HL-60/S4 (cell line): ENCODE measurements around the gene ATG9A.

Experiments used
- in situ Hi-C: fragments of 300-500 bp; cut with MboI; formaldehyde crosslinking; loops from 2 replicates; pipeline ENCODE4 v1.14.3; 2022; ENCODE audit warnings: low sequenced_read_pairs

ATG9A gene

GRCh38 chr2:219252900-219253752, 23.7 kb upstream of the ATG9A start, which contains the start of gene TUBA4B:
TSS of gene TUBA4B (plus strand) at chr2:219253243. CDS start at chr2:219253408, 165 bp downstream.
- in situ Hi-C loops, result no loop called here

- in situ Hi-C loops, result no loop called here
Observed at GRCh38 chr2:219252570-219252899, 23.1 kb upstream of the ATG9A start.

DNA sequence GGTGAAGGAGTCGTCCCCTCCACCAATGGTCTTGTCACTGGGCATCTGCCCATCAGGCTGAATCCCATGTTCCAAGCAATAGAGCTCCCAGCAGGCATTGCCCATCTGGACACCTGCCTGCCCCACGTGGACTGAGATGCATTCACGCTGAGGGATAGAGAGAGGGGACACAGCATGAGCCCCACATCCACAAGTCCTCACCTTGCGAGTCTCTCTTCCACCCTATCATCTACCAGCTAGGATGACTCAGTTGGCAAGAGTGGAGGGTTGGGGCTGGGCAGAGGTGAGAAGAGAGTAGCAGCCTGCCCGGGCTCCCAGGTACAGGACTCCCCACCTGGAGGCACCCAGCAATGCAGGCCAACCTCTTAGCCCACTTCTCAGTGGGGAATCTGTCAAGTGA, 22.6 kb upstream of the ATG9A start:
- in situ Hi-C loops, result no loop called here

DNA sequence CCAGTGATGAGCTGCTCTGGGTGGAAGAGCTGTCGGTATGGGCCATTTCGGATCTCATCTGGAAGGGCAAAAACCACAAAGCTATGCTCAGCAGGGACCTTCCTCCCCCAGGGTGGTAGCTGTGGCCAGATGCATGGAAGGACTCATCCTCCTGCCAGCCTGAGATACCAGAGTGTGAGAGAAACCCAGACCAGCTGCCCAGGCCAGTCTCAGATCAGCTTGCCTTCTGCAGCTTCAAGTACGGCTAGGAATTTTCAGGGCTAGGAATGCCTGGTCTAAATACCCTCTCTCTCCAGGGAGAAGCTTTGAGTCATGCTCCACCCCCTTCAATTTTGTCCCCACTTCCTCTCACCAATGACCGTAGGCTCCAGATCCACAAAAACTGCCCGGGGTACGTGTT, 22.2 kb upstream of the ATG9A start:
- in situ Hi-C loops, result no loop called here

DNA sequence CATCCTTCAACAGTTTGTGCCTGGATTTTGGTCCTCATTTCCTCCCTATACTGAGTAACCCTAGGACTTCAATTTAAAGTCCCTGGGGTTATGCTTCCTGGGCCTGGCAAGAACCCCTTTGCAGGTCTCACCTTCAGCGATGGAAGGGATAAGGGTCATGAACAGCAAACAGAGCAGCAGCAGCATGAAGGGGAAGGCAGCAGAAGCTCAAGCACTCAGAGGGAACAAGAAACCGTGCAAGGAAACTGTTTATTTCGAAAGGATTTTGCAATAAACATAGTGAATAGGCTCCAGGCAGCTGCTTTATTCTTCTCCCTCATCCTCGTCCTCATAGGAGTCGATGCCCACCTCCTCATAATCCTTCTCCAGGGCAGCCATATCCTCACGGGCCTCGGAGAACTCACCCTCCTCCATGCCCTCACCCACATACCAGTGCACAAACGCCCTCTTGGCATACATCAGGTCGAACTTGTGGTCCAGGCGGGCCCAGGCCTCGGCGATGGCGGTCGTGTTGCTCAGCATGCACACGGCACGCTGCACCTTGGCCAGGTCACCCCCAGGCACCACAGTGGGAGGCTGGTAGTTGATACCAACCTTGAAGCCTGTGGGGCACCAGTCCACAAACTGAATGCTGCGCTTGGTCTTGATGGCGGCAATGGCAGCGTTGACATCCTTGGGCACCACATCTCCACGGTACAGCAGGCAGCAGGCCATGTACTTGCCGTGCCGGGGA, 20.8 kb upstream of the ATG9A start:
- in situ Hi-C loops, result no loop called here

DNA sequence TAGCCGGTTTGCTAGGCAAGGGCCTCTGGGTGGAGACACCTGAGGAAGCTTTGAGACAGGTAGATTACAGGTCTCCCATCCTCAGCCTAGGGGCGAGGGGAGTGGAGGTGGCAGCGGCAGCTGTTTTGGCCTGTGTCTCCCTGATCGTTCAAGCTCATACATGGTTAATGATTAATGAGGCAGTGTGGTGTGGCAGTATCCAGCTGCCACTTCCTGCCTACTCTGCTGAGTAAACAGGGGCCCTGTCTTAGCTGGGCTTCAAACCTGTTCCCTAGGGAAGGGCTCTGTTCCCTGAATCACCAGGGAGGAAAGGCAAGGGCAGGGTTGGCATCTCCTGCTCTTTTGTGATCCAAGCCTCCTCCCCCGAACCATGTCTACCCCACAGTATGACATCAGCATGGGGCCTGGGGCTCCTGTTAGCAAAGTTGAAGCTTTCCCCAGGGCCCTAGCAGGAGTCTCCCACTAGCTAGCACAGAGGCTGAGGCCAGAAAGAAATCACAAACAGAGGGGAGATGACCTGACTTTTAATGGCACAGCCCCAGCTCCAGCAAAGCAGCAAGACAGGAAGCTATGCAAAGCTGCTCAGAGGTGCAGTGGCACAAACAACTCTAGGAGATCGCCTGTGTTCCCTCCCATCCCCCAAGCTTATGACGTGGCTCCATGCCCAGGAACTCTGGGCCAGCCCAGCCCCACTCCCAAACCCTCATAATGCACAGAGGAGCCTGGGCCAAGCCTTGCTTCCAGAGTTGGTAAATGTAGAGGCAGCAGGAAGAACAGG, 20.0 kb upstream of the ATG9A start:
- in situ Hi-C loops, result no loop called here

- in situ Hi-C loops, result no loop called here
Observed at GRCh38 chr2:219248845-219249202, 19.4 kb upstream of the ATG9A start.

GRCh38 chr2:219247678-219248642, 18.5 kb upstream of the ATG9A start:
- in situ Hi-C loops, result no loop called here

GRCh38 chr2:219246559-219246958, 17.1 kb upstream of the ATG9A start:
- in situ Hi-C loops, result no loop called here

GRCh38 chr2:219245899-219246230, 16.4 kb upstream of the ATG9A start:
- in situ Hi-C loops, result no loop called here

- in situ Hi-C loops, result no loop called here
Observed at GRCh38 chr2:219245148-219245898, 15.9 kb upstream of the ATG9A start, which contains the start of the genes GLB1L and STK16. TSS of gene GLB1L (minus strand) at chr2:219245444. CDS start at chr2:219243573, 1,871 bp downstream. TSS of gene STK16 (plus strand) at chr2:219245479. CDS start at chr2:219246000, 521 bp downstream.

GRCh38 chr2:219244789-219245147, 15.3 kb upstream of the ATG9A start:
- in situ Hi-C loops, result no loop called here

GRCh38 chr2:219243291-219243761, 13.9 kb upstream of the ATG9A start:
- in situ Hi-C loops, result no loop called here

DNA sequence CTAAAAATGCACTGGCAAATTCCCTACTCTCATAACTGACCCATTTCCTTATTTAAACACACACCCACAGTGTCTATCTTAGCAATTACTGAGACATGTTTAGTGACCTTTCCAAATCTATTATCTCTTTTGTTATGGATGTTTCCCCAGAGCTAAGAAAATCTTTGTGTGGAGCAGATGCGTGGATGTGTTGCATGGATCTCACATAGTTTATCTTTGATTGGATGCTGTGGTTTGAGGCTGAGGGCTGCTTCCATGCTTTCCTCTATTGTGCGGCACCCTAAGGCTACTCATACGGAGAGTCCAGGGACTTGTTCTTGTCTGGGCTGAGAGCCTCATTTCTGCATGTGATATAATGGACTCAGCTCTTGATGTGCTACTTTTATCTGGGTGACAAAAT, 4.9 kb upstream of the ATG9A start:
- in situ Hi-C loops, result no loop called here

GRCh38 chr2:219230059-219230540, 664 bp upstream of the ATG9A start:
- in situ Hi-C loops, result no loop called here

DNA sequence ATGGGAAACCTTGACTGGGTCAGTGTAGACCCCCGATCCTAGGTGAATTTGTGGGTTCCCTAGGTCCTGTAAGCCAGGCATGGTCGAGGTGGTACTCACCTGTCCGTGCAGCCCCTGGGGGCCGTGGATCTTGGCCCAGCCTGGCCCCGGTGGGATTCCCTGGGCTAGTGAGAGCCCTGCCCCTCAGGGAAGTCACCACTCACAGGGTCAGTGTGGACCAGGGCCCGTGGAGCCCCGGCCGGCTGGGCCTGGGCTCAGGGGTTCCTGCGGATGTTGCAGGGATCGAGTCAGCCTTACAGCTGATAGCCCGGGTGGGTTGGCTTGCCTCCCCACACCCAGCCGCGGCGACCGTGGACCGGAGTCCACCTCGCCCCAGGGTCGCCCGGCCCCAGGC, 528 bp downstream of the ATG9A start:
- in situ Hi-C loops, result no loop called here

- in situ Hi-C loops, result no loop called here
Observed at GRCh38 chr2:219228041-219228910, 1.2 kb downstream of the ATG9A start.

DNA sequence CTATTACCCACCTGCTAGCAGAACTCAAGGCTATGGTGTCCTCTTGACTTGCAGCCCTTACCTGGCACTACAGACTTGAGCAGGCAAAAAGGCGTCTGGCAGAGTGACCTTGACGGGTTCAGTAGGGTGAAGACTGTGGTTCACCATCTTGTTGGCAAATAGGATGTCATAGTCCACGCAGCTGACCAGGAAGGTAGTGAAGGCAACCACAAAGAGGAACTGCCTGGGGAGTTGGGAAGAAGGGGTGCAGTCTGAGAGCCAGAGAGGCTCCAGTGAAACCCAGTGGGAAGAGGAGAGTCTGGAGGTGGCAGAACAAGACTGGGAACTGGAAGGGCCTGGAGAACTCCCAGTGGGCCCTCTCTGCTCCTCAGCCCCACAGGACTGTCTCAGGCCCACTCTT, 4.1 kb downstream of the ATG9A start:
- in situ Hi-C loops, result no loop called here
